OCI-LY1 (cell line): ENCODE measurements around the gene IBA57.

Experiments used
- CTCF ChIP-seq: fragments of 200-600 bp; sonication (generic), shearing (Covaris generic); IDR thresholded peaks from 2 replicates; pipeline ENCODE4 v1.5.1; 2017; ENCODE audit warnings: mild to moderate bottlenecking, antibody characterized with exemption, low read length, moderate library complexity, mixed read lengths
- EZH2 ChIP-seq: fragments of 200-600 bp; sonication (generic), shearing (Covaris generic); IDR thresholded peaks from 2 replicates; pipeline ENCODE4 v1.8.0; 2017; ENCODE audit warnings: borderline replicate concordance, mixed run types, mild to moderate bottlenecking, antibody characterized with exemption, low read length, moderate library complexity, mixed read lengths

- TF ChIP-seq CTCF, result no peak
- TF ChIP-seq EZH2, result no peak
These were observed 28.7 kb upstream of the IBA57 start for GRCh38 chr1:228136901-228137300.
